GM15510 (cell line): ENCODE data around the gene AKT1S1.

Experiments used
- POLR2A ChIP-seq: IDR thresholded peaks from 3 replicates; pipeline ENCODE4 v1.6.1; 2011; ENCODE audit warnings: borderline replicate concordance; ENCODE audit not compliant: insufficient read length; ENCODE audit errors: extremely low read depth

AKT1S1 gene

DNA sequence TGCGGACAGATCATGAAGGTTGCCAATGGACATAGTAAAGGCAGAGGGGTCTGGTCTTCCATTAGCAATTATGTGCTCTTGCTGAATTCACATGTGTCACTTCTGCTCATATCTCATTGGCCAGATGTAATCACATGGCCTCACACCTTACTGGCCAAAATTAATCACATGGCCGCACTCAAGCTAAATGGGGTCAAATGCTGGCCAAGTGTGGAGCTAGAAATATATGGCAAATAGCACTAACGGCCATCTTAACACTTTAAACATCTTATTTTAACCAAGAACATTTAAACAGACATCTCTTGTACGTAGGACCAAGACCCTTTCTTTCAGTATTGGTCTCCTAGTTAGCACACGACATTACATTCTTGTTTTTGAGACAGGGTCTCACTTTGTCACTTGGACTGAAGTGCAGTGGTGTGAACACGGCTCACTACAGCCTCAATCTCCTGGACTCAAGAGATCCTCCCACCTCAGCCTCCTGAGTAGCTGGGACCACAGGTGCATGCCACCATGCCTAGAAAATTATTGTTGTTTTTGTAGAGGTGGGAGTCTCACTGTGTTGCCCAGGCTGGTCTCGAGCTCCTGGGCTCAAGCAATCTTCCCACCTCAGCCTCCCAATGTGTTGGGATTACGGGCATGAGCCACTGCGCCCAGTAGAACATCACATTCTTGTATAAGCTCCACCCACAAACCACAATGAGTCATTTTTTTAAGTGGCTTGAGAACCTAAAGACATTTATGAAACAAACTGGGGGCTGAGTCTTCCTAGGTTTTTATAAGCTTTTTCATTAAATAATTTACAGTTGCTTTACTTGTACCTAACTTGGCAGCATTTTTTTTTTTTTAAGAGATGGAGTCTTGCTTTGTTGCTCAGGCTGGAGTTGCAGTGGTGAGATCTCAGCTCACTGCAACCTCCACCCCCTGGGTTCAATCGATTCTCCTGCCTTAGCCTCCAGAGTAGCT is 29.1 kb downstream of the AKT1S1 start:
- no peak for TF ChIP-seq POLR2A

DNA sequence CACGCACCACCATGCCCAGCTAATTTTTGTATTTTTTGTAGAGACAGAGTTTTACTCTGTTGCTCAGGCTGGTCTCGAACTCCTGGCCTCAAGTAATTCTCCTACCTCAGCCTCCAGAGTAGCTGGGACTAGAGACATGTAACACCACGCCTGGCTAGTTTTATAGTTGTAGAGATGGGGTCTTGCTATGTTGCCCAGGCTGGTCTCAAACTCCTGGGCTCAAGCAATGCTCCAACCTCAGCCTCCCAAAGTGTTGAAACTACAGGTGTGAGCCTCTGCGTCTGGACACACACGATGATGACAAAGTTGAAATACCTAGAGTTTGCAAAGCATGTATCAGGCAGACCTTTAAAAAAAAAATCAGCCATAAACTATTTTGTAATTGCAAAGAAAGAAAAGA is 30.7 kb downstream of the AKT1S1 start:
- TF ChIP-seq POLR2A = no peak

GRCh38 chr19:49845414-49845813 is 31.7 kb downstream of the AKT1S1 start:
- no peak for TF ChIP-seq POLR2A

DNA sequence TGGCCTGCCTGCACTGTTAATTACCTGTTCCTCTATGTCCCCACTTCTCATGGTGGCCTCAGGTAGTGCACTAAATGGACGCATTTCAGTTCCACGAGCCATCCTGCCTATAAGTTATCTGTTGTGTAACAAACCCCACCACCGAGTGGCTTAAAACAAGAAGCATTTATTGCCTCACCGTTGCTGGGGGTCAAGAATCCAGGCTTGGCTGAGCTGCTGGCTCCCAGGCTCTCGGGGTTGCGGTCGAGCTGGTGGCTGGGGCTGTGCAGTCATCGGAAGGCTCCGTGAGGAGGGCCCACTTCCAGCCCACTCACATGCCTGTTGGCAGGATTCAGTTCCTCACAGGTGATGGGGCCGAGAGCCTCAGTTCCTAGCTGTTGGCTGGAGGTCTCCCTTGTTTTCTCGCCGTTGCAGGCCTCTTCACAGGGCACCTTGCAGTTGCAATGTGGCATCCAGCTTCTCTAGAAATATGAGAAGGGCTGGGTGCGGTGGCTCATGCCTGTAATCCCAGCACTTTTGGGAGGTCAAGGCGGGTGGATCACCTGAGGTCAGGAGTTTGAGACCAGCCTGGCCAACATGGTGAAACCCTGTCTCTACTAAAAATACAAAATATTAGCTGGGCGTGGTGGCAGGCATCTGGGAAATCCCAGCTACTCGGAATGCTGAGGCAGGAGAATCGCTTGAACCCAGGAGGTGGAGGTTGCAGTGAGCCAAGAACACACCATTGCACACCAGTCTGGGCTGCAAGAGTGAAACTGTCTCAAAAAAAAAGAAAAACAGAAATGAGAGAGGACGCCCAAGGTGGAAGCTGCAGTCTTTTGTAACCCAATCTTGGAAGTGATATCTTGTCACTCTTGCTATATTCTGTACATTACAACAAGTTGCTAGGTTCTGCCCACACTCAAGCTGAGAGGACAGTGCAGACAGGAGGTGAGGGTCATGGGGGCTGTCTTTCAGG is 32.7 kb downstream of the AKT1S1 start:
- TF ChIP-seq POLR2A = no peak

DNA sequence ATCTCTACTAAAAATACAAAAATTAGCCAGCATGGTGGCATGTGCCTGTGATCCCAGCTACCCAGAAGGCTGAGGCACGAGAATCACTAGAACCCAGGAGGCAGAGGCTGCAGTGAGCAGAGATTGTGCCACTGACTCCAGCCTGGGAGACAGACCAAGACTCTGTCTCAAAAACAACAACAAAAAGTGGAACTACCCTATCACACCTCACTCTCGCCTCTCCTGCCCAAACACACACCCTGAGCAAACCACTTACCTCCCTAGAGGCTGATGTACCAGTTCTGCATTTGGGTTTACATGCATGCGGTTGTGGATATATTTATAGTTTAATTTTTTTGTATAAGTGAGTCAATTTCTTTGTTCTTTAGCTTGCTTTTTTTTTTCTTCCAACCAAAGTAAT is 33.9 kb downstream of the AKT1S1 start:
- no peak for TF ChIP-seq POLR2A

GRCh38 chr19:49840736-49841249 is 36.4 kb downstream of the AKT1S1 start:
- no peak for TF ChIP-seq POLR2A

- no peak for TF ChIP-seq POLR2A
Measured at GRCh38 chr19:49840321-49840720, 36.8 kb downstream of the AKT1S1 start.

GRCh38 chr19:49839713-49840112 is 37.4 kb downstream of the AKT1S1 start:
- no peak for TF ChIP-seq POLR2A

DNA sequence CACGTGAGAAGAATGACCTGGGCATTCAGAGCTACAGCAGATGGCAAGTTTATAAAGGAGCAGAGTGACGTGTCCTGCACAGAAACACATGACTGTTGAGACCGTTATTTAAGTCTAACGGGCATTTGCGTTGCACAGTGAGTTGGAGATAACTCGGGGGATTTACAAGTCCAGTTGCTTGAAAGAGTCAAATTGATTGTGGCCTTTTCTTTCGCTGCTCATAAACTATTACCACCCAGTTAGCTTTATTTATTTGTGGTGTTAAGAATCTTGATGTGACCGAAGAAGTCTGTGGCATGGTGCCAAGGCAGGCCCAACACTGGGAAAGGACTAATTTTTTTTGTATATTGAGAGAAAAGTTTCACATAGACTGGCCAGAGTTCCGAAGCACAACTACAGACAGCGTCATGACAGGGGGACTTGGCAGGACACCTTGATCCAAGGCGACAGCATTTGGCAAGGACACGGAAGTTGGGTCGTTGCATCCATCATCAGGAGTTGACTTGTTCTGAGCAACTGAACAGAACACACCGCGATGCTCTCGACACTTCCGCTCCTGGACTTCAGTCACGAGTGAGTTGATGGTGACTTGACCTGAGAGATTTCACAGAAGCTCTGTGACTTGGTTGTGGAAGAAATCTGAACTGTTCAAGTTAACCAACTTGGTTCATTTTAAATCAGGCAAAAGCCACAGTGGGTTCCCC is 38.1 kb downstream of the AKT1S1 start:
- TF ChIP-seq POLR2A = no peak

DNA sequence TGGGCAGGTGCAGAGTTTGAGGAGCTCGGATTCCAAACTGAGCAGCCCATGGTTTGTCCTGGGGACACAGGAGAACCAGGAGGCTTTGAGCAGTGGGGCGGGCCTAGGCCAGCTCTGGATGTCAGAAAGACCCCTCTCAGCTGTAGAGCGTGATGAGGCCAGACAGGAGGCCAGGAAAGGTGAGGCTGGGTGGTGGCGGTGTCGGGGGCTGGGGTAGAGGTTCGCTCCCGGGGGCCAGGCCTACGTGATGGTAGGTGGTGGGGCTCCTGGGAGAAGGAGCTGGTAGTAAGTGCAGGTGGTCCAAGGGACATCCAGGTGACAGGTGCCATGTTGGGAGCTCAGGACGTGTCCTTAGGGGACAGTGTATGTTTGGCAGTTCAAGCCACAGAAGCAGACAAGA is 39.7 kb downstream of the AKT1S1 start:
- no peak for TF ChIP-seq POLR2A

GRCh38 chr19:49837009-49837310 is 40.2 kb downstream of the AKT1S1 start:
- no peak for TF ChIP-seq POLR2A

GRCh38 chr19:49836176-49837008 is 40.8 kb downstream of the AKT1S1 start:
- no peak for TF ChIP-seq POLR2A

DNA sequence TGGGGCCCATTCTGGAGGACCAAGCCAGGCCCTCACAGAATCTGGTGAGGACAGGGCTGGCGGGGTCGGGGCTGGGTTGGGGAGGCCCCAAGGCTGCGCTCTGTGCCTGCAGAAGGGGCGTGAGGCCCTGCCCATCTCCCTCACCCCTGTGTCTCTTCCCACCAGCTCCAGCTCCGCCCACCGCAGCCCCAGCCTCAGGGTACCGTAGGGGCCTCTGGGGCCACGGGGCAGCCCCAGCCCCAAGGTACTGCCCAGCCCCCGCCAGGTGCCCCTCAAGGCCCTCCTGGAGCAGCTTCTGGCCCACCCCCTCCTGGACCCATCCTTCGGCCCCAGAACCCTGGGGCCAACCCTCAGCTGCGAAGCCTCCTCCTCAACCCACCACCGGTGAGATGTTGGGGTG is 41.6 kb downstream of the AKT1S1 start:
- TF ChIP-seq POLR2A = no peak

- no peak for TF ChIP-seq POLR2A
Measured at GRCh38 chr19:49833599-49833998, 43.6 kb downstream of the AKT1S1 start.
